ENCODE data around the gene REC114. TPM values are rescaled to one million over a fixed set of nuclear protein-coding genes. Genes with fewer than 3 reads are reported as not detected.

REC114 gene
- total and polyA plus RNA-seq, 2 of the 8 experiments (the other 6 are each of a cell fraction or from before 2014, with no cell fraction given) = 0.12 TPM; not detected in 1

GRCh38 chr15:73480050-73480449, 37.1 kb downstream of the REC114 start (continued):
- TF ChIP-seq, protein P1, sequence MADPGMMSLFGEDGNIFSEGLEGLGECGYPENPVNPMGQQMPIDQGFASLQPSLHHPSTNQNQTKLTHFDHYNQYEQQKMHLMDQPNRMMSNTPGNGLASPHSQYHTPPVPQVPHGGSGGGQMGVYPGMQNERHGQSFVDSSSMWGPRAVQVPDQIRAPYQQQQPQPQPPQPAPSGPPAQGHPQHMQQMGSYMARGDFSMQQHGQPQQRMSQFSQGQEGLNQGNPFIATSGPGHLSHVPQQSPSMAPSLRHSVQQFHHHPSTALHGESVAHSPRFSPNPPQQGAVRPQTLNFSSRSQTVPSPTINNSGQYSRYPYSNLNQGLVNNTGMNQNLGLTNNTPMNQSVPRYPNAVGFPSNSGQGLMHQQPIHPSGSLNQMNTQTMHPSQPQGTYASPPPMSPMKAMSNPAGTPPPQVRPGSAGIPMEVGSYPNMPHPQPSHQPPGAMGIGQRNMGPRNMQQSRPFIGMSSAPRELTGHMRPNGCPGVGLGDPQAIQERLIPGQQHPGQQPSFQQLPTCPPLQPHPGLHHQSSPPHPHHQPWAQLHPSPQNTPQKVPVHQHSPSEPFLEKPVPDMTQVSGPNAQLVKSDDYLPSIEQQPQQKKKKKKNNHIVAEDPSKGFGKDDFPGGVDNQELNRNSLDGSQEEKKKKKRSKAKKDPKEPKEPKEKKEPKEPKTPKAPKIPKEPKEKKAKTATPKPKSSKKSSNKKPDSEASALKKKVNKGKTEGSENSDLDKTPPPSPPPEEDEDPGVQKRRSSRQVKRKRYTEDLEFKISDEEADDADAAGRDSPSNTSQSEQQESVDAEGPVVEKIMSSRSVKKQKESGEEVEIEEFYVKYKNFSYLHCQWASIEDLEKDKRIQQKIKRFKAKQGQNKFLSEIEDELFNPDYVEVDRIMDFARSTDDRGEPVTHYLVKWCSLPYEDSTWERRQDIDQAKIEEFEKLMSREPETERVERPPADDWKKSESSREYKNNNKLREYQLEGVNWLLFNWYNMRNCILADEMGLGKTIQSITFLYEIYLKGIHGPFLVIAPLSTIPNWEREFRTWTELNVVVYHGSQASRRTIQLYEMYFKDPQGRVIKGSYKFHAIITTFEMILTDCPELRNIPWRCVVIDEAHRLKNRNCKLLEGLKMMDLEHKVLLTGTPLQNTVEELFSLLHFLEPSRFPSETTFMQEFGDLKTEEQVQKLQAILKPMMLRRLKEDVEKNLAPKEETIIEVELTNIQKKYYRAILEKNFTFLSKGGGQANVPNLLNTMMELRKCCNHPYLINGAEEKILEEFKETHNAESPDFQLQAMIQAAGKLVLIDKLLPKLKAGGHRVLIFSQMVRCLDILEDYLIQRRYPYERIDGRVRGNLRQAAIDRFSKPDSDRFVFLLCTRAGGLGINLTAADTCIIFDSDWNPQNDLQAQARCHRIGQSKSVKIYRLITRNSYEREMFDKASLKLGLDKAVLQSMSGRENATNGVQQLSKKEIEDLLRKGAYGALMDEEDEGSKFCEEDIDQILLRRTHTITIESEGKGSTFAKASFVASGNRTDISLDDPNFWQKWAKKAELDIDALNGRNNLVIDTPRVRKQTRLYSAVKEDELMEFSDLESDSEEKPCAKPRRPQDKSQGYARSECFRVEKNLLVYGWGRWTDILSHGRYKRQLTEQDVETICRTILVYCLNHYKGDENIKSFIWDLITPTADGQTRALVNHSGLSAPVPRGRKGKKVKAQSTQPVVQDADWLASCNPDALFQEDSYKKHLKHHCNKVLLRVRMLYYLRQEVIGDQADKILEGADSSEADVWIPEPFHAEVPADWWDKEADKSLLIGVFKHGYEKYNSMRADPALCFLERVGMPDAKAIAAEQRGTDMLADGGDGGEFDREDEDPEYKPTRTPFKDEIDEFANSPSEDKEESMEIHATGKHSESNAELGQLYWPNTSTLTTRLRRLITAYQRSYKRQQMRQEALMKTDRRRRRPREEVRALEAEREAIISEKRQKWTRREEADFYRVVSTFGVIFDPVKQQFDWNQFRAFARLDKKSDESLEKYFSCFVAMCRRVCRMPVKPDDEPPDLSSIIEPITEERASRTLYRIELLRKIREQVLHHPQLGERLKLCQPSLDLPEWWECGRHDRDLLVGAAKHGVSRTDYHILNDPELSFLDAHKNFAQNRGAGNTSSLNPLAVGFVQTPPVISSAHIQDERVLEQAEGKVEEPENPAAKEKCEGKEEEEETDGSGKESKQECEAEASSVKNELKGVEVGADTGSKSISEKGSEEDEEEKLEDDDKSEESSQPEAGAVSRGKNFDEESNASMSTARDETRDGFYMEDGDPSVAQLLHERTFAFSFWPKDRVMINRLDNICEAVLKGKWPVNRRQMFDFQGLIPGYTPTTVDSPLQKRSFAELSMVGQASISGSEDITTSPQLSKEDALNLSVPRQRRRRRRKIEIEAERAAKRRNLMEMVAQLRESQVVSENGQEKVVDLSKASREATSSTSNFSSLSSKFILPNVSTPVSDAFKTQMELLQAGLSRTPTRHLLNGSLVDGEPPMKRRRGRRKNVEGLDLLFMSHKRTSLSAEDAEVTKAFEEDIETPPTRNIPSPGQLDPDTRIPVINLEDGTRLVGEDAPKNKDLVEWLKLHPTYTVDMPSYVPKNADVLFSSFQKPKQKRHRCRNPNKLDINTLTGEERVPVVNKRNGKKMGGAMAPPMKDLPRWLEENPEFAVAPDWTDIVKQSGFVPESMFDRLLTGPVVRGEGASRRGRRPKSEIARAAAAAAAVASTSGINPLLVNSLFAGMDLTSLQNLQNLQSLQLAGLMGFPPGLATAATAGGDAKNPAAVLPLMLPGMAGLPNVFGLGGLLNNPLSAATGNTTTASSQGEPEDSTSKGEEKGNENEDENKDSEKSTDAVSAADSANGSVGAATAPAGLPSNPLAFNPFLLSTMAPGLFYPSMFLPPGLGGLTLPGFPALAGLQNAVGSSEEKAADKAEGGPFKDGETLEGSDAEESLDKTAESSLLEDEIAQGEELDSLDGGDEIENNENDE (IDR thresholded peaks at IDR 0.05; ENCODE audit: insufficient replicate concordance, low read length) = no peak
- TF ChIP-seq JUN (IDR thresholded peaks at IDR 0.05; ENCODE audit: low read depth, low read length) (no peak), SP2 (IDR thresholded peaks at IDR 0.05; ENCODE audit: low read length) (no peak), EZH2 (IDR thresholded peaks at IDR 0.05; ENCODE audit: low read depth, low read length, severe bottlenecking) (no peak)
